GM06990 (cell line): ENCODE measurements around the gene MTOR.
A peak's percentile ranks its signal among the peaks of the same experiment; 100 is the strongest.

ENCODE experiments used
- DNase-seq: peaks from one replicate; pipeline ENCODE4 v3.0.0-alpha.2; 2011; ENCODE audit not compliant: insufficient read length; ENCODE audit errors: extremely low read depth
- H3K27me3 ChIP-seq: replicated peaks from 2 replicates; pipeline ENCODE4 v1.6.0; 2011; ENCODE audit warnings: low read length; ENCODE audit not compliant: control insufficient read depth, insufficient read depth
- H3K36me3 ChIP-seq: 2 replicates; pipeline ENCODE4 v1.5.1; 2011; ENCODE audit warnings: low read length; ENCODE audit not compliant: control insufficient read depth, insufficient read depth
- H3K4me3 ChIP-seq: replicated peaks from 2 replicates; pipeline ENCODE4 v1.5.1; 2011; ENCODE audit warnings: low read depth, mild to moderate bottlenecking, control low read depth, low read length
- TF ChIP-seq, protein P1 (sequence below): IDR thresholded peaks from 2 replicates; pipeline ENCODE4 v1.5.1; 2011; ENCODE audit warnings: low read length, control low read depth, mild to moderate bottlenecking, inconsistent platforms; ENCODE audit not compliant: insufficient read depth, poor library complexity, severe bottlenecking

The MTOR gene

DNA sequence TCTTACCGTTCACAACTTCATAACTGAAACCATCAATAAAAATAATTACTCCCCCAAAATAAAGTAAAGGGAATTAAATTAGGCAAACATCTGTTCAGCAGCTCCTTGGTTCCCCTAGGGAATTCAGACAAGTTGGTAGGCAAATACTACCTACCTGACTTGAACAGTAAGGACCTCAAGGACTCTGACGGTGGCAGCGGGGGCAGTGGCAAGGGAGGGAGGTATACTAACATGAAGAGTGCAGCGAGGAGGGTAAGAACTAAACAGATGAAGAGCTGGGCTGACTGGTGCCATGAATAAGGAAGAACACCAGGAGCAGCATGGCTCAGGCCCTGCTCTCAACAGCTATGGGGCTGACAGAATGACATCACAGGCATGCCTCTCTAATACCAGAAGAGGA lies 33.1 kb downstream of the MTOR start:
- TF ChIP-seq, protein P1, sequence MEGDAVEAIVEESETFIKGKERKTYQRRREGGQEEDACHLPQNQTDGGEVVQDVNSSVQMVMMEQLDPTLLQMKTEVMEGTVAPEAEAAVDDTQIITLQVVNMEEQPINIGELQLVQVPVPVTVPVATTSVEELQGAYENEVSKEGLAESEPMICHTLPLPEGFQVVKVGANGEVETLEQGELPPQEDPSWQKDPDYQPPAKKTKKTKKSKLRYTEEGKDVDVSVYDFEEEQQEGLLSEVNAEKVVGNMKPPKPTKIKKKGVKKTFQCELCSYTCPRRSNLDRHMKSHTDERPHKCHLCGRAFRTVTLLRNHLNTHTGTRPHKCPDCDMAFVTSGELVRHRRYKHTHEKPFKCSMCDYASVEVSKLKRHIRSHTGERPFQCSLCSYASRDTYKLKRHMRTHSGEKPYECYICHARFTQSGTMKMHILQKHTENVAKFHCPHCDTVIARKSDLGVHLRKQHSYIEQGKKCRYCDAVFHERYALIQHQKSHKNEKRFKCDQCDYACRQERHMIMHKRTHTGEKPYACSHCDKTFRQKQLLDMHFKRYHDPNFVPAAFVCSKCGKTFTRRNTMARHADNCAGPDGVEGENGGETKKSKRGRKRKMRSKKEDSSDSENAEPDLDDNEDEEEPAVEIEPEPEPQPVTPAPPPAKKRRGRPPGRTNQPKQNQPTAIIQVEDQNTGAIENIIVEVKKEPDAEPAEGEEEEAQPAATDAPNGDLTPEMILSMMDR: no peak
- Histone ChIP-seq H3K4me3 (no peak overlapping the region), H3K36me3 (peaks cover 15% of the 10 kb centered on the region), H3K27me3 (no peaks in the 10 kb centered on the region)
- DNase-seq: no peak

DNA sequence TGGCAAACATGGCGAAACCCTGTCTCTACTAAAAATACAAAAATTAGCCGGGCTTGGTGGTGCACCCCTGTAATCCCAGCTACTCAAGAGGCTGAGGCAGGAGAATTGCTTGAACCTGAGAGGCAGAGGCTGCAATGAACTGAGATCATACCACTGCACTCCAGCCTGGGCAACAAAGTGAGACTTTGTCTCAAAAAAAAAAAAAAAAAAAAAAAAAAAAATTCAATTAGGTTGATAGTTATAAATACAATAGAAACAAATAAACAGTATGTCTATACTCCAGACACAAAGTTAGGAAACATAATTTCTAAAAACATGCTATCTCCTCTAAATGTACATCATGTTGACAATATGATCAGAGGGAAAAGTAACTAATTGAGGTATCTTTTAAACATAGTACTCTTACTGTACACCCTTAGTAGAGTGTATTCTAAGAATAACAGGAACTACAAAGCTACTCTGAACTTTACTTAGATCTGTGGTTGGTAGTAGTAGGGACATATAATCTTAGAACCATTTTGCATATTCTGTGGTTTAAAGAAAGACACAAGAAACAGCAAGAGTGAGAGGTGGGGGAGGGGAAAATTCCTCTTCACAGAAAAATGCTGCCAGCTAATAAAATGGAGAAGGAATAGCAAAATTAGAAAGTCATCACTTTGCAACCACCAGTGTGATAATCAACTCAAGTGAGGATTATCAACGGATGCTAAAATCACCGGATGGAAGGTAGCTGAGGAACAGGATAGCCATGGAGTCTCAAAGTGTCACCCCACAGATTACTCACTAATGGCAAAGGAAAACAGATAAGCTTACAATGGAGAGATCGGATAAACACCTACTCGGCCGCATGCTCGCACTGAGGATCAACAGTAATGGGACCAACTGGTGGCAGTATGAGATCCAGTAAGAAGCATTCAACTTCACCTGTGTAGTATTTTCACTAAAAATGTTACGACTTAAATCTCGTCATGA lies 35.0 kb downstream of the MTOR start:
- H3K27me3 ChIP-seq: no peaks in the 10 kb centered on the region
- TF ChIP-seq, protein P1: no peak
- DNase-seq: peak; percentile 28
- no peak overlapping the region; the same call in 1 of the 2 replicates for H3K4me3 ChIP-seq
- peaks cover 9% of the 10 kb centered on the region for H3K36me3 ChIP-seq

DNA sequence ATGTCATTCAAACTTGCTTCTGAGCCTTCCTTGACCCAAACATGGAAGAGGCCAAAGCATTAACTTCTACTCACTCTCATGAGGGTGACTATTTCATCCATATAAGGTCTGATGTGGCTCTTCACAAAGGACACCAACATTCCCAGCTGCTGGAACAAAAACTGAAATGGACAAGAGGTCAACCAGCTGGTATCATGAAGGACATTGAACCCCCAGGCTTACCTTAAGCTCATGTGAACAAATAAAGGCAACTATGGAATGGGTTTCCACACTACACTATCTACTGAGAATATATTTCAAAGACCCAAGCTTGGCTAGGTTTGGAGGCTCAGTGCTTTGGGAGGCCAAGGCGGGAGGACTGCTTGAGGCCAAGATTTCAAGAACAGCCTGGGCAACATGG lies 46.3 kb downstream of the MTOR start:
- TF ChIP-seq, protein P1: no peak
- no peak for DNase-seq
- H3K4me3 ChIP-seq: no peak overlapping the region
- H3K36me3 ChIP-seq: peaks cover 18% of the 10 kb centered on the region
- no peaks in the 10 kb centered on the region for H3K27me3 ChIP-seq

DNA sequence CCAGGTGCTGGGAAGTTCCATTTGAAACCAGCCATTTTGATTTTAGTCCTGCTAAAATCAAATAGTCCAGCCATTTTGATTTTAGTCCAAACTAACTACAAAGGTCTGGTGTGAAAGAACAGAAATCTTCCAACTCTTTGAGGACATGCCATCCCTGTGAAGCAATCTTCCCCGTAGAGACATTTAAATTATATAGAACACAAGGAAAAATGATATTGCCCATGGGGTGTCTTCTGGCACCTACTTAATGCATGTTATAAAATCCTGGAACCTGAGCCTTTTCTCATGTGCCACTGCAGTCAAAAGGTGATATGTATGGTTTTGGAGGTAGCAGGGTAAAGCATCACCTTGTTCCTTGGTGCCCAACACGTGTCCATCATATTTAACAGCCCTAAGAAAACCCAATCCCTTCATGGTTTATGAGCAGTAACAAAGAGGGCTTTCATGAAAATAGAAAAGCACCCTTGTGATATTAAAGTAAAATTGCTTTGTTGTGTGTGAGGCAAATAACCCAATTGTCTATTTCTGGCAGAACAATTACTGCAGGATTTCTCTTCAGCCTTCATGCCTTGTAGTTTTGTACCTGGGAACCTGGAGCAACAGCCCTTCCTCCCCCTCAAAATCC lies 46.9 kb downstream of the MTOR start:
- H3K4me3 ChIP-seq: no peak overlapping the region
- no peak for DNase-seq
- peaks cover 18% of the 10 kb centered on the region for H3K36me3 ChIP-seq
- no peaks in the 10 kb centered on the region for H3K27me3 ChIP-seq
- TF ChIP-seq, protein P1: no peak

DNA sequence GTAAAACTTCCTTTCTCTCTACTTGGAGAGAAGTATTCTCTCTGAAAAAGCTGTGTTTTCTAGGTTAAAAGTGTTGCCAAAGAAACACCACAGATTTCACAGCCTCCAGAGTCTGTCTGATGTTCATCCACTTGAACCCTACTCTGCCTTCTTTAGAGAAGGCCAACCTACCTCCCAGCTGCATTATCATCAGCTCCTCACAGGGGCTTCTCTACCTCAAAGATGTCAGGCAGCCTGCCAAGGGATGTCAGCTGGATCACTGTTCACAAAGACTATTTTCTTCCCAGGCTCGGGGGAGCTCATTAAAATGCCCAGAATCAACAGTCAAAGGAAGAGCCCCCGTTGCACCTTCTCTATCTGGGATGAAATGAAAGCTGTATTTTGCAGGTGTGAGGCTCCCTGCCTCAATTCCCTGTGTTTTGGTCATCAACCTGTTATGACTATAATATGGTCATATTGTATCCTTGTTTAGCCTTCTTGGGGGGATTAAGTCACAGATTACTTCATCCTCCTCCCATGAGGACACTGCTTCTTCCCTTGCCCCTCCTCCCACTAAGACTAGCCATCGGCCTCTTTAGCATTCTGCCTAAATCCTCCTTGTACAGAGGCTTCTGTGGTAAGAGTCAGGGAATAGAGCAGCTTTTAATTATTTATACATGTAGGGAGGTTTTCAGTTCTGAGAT lies 47.5 kb downstream of the MTOR start:
- Histone ChIP-seq H3K36me3 (peaks cover 18% of the 10 kb centered on the region), H3K27me3 (no peaks in the 10 kb centered on the region), H3K4me3 (no peak overlapping the region)
- no peak for DNase-seq
- TF ChIP-seq, protein P1: no peak
